ENCODE data around the gene KRTAP12-3. TPM values are rescaled to one million over a fixed set of nuclear protein-coding genes. Genes with fewer than 3 reads are reported as not detected.

The KRTAP12-3 gene
- total RNA-seq, 4 donors from 2014 or later: 3.2 to 11.5 TPM; not detected in 2

DNA sequence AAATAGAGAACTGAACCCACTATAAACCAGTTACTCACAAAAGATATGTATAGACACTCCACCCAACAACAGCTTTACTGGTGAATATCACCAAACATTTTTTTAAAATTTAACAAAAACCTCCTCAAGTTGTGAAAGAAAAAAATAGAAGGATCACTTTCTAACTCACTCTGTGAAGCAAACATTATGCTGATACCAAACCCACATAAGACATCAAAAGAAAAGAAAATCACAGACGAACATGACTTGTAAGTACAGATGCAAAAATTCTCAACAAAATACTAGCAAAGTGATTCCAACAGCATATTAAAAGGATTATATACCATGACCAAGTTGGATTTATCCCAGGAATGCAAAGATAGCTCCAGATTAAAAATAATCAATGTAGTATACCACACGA lies 34.0 kb downstream of the KRTAP12-3 start:
- Histone ChIP-seq H3K4me3 (no peak overlapping the region), H3K36me3 (no peaks in the 10 kb centered on the region), H3K27me3 (peaks cover 33% of the 10 kb centered on the region), H3K27ac (no peak overlapping the region), H3K4me1 (no peaks in the 10 kb centered on the region), H3K9me3 (no peaks in the 10 kb centered on the region)
- no peak for DNase-seq (ENCODE audit: low spot score in 2 of 2)
- TF ChIP-seq, protein P1, sequence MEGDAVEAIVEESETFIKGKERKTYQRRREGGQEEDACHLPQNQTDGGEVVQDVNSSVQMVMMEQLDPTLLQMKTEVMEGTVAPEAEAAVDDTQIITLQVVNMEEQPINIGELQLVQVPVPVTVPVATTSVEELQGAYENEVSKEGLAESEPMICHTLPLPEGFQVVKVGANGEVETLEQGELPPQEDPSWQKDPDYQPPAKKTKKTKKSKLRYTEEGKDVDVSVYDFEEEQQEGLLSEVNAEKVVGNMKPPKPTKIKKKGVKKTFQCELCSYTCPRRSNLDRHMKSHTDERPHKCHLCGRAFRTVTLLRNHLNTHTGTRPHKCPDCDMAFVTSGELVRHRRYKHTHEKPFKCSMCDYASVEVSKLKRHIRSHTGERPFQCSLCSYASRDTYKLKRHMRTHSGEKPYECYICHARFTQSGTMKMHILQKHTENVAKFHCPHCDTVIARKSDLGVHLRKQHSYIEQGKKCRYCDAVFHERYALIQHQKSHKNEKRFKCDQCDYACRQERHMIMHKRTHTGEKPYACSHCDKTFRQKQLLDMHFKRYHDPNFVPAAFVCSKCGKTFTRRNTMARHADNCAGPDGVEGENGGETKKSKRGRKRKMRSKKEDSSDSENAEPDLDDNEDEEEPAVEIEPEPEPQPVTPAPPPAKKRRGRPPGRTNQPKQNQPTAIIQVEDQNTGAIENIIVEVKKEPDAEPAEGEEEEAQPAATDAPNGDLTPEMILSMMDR (IDR thresholded peaks at IDR 0.05): no peak
- no peak for TF ChIP-seq POLR2AphosphoS5 (IDR thresholded peaks at IDR 0.05)
- TF ChIP-seq POLR2A (IDR thresholded peaks at IDR 0.05): no peak
- TF ChIP-seq EP300 (IDR thresholded peaks at IDR 0.05): no peak
- WGBS: 40% methylated on average over 2 of the region's 2 CpGs

DNA sequence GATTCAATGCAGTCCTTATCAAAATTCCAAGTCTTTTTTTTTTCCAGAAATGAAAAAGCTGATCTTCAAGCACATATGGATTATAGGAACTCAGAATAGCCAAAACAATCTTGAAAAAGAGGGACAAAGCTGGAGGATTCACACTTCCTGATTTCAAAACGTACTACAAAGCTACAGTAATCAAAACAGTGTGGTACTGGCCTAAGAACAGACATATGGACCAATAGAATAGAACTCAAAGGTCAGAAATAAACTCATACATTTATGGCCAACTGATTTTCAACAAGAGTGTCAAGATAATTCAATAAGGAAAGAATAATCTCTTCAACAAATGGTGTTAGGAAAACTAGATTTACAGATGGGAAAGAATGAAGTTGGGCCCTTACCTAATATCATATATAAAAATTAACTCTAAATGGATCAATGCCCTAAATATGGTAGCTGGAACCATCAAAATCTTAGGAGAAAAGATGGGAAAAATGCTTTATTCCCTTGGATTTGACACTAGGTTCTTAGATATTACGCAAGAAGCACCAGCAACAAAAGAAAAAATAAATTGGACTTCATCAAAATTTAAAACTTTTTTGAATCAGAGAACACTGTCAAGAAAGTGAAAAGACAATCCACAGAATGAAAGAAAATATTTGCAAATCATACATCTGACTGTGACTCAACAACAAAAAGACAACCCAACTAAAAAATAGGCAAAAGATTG lies 35.2 kb downstream of the KRTAP12-3 start:
- H3K36me3 ChIP-seq: no peaks in the 10 kb centered on the region
- H3K4me3 ChIP-seq: no peak overlapping the region
- no peak overlapping the region for H3K27ac ChIP-seq
- no peaks in the 10 kb centered on the region for H3K4me1 ChIP-seq
- WGBS: 63% methylated on average over 2 of the region's 2 CpGs
- no peaks in the 10 kb centered on the region for H3K9me3 ChIP-seq
- no peak for TF ChIP-seq POLR2A (IDR thresholded peaks at IDR 0.05)
- no peak for TF ChIP-seq POLR2AphosphoS5 (IDR thresholded peaks at IDR 0.05)
- no peak for TF ChIP-seq EP300 (IDR thresholded peaks at IDR 0.05)
- TF ChIP-seq, protein P1 (IDR thresholded peaks at IDR 0.05): no peak
- no peak for DNase-seq (ENCODE audit: low spot score in 2 of 2)
- H3K27me3 ChIP-seq: peaks cover 33% of the 10 kb centered on the region

DNA sequence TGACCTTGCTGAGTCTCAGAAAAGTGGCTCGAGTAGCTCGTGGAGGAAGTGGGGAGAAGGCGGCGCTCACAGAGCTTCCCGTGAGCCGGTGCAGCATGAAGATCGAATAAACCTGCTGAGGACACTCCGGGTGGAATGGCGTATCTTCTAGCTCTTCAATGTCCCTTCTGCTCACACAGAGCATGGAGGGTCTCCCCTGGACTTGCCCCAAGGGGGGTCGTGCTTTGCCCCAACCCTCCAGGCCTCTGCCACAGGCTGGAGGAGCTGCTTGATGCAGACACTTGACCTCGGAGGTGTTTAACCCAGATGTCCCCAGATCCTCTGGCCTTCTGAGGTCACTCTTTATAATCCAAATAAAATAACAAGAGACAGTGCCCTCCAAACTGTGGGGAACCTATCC lies 37.0 kb downstream of the KRTAP12-3 start:
- TF ChIP-seq EP300 (IDR thresholded peaks at IDR 0.05) (no peak), POLR2AphosphoS5 (IDR thresholded peaks at IDR 0.05) (no peak), POLR2A (IDR thresholded peaks at IDR 0.05) (no peak)
- TF ChIP-seq, protein P1 (IDR thresholded peaks at IDR 0.05): no peak
- Histone ChIP-seq H3K4me1 (no peaks in the 10 kb centered on the region), H3K36me3 (no peaks in the 10 kb centered on the region), H3K4me3 (no peak overlapping the region), H3K9me3 (no peaks in the 10 kb centered on the region), H3K27ac (no peak overlapping the region), H3K27me3 (peaks cover 40% of the 10 kb centered on the region)
- WGBS: 78% methylated on average over 11 of the region's 11 CpGs
- no peak for DNase-seq (ENCODE audit: low spot score in 2 of 2)

DNA sequence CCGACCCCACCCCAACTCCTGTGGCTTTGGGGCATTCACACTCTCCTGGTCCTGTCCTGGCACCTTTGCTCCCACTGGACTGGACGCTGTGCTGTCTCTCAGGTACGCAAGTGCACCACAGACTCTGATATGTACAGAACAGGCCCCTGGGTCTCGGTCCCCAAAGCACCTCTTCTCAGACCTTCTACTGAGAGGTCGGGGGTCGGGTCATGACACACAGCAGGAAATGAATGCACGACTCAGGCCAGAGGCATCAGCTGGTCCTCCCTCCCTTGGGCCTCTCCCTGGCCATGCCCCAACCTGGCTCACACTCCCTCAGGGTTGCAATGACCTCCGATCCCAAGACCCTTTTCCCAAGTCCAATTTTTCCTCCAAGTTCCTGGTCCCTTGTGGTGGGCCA lies 37.5 kb downstream of the KRTAP12-3 start:
- H3K27ac ChIP-seq: no peak overlapping the region
- no peaks in the 10 kb centered on the region for H3K4me1 ChIP-seq
- no peak for DNase-seq (ENCODE audit: low spot score in 2 of 2)
- peaks cover 44% of the 10 kb centered on the region for H3K27me3 ChIP-seq
- WGBS: 71% methylated on average over 1 of the region's 8 CpGs
- TF ChIP-seq, protein P1 (IDR thresholded peaks at IDR 0.05): no peak
- TF ChIP-seq POLR2A (IDR thresholded peaks at IDR 0.05) (no peak), POLR2AphosphoS5 (IDR thresholded peaks at IDR 0.05) (no peak), EP300 (IDR thresholded peaks at IDR 0.05) (no peak)
- no peaks in the 10 kb centered on the region for H3K36me3 ChIP-seq
- H3K4me3 ChIP-seq: no peak overlapping the region
- no peaks in the 10 kb centered on the region for H3K9me3 ChIP-seq

DNA sequence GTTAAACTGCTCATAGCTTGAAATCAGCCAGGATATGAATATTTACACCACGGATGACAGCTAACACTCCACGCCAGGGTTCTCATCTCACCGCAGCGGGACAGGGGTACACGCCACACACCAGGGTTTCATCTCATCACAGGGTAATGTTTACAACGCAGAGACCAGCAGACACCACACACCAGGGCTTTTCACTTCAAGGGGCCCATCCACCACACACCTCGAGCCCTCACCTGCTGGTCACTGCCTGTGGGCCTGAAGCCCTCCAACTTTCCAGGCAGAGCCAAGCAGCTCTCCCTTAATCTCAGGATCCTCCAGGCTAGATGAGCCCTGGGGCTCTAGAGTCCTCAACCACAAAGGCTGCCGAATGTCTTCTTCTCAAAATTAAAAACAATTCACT lies 37.9 kb downstream of the KRTAP12-3 start:
- Histone ChIP-seq H3K9me3 (no peaks in the 10 kb centered on the region), H3K27me3 (peaks cover 49% of the 10 kb centered on the region), H3K4me3 (no peak overlapping the region), H3K36me3 (no peaks in the 10 kb centered on the region), H3K27ac (no peak overlapping the region), H3K4me1 (no peaks in the 10 kb centered on the region)
- no peak for DNase-seq (ENCODE audit: low spot score in 2 of 2)
- TF ChIP-seq POLR2A (IDR thresholded peaks at IDR 0.05) (no peak), POLR2AphosphoS5 (IDR thresholded peaks at IDR 0.05) (no peak), EP300 (IDR thresholded peaks at IDR 0.05) (no peak)
- TF ChIP-seq, protein P1 (IDR thresholded peaks at IDR 0.05): no peak
- 78% methylated on average over 8 of the region's 8 CpGs for WGBS
